ENCODE results near the gene TNNT2.

Gene TNNT2

GRCh38 chr1:201328576-201328975 lies 48.9 kb downstream of the TNNT2 start:
- Histone ChIP-seq H3K79me2 (ENCODE audit: insufficient read depth, low read depth) (no peaks in the 10 kb centered on the region), H3K4me2 (no peak overlapping the region), H3K27ac (no peak overlapping the region), H2AFZ (ENCODE audit: low read depth) (no peak overlapping the region), H3K27me3 (ENCODE audit: insufficient read depth, low read depth) (no peaks in the 10 kb centered on the region), H3K9ac (no peak overlapping the region), H3K36me3 (ENCODE audit: insufficient read depth) (no peaks in the 10 kb centered on the region), H4K20me1 (ENCODE audit: insufficient read depth) (no peaks in the 10 kb centered on the region), H3K4me3 (IDR thresholded peaks at IDR 0.05; ENCODE audit: insufficient read depth, low read depth, low read length) (no peak overlapping the region), H3K4me1 (ENCODE audit: low read depth, poor library complexity, severe bottlenecking) (no peaks in the 10 kb centered on the region)
- TF ChIP-seq CTCF (conservative IDR thresholded peaks at IDR 0.05; ENCODE audit: low read depth, low read length), result no peak

- Histone ChIP-seq H3K4me1 (ENCODE audit: low read depth, poor library complexity, severe bottlenecking) (no peaks in the 10 kb centered on the region), H3K79me2 (ENCODE audit: insufficient read depth, low read depth) (no peaks in the 10 kb centered on the region), H2AFZ (ENCODE audit: low read depth) (no peak overlapping the region), H3K27me3 (ENCODE audit: insufficient read depth, low read depth) (no peaks in the 10 kb centered on the region), H3K27ac (no peak overlapping the region), H3K9ac (no peak overlapping the region), H3K4me3 (IDR thresholded peaks at IDR 0.05; ENCODE audit: insufficient read depth, low read depth, low read length) (no peak overlapping the region), H3K4me2 (no peak overlapping the region), H4K20me1 (ENCODE audit: insufficient read depth) (no peaks in the 10 kb centered on the region), H3K36me3 (ENCODE audit: insufficient read depth) (no peaks in the 10 kb centered on the region)
- TF ChIP-seq CTCF (conservative IDR thresholded peaks at IDR 0.05; ENCODE audit: low read depth, low read length), result no peak
These were observed 49.7 kb downstream of the TNNT2 start for GRCh38 chr1:201327687-201328240.

- Histone ChIP-seq H3K79me2 (ENCODE audit: insufficient read depth, low read depth) (no peaks in the 10 kb centered on the region), H3K27me3 (ENCODE audit: insufficient read depth, low read depth) (no peaks in the 10 kb centered on the region), H3K36me3 (ENCODE audit: insufficient read depth) (no peaks in the 10 kb centered on the region), H2AFZ (ENCODE audit: low read depth) (no peak overlapping the region), H3K4me1 (ENCODE audit: low read depth, poor library complexity, severe bottlenecking) (no peaks in the 10 kb centered on the region), H4K20me1 (ENCODE audit: insufficient read depth) (no peaks in the 10 kb centered on the region), H3K4me2 (no peak overlapping the region), H3K4me3 (IDR thresholded peaks at IDR 0.05; ENCODE audit: insufficient read depth, low read depth, low read length) (no peak overlapping the region), H3K27ac (no peak overlapping the region), H3K9ac (no peak overlapping the region)
- no peak for TF ChIP-seq CTCF (conservative IDR thresholded peaks at IDR 0.05; ENCODE audit: low read depth, low read length)
These were observed 50.8 kb downstream of the TNNT2 start for GRCh38 chr1:201326710-201327109.

- no peaks in the 10 kb centered on the region for H3K36me3 ChIP-seq (ENCODE audit: insufficient read depth)
- H2AFZ ChIP-seq (ENCODE audit: low read depth), result no peak overlapping the region
- H3K79me2 ChIP-seq (ENCODE audit: insufficient read depth, low read depth), result no peaks in the 10 kb centered on the region
- no peak overlapping the region for H3K4me2 ChIP-seq
- H3K4me3 ChIP-seq (IDR thresholded peaks at IDR 0.05; ENCODE audit: insufficient read depth, low read depth, low read length), result no peak overlapping the region
- no peak overlapping the region for H3K9ac ChIP-seq
- TF ChIP-seq CTCF (conservative IDR thresholded peaks at IDR 0.05; ENCODE audit: low read depth, low read length), result no peak
- H3K27me3 ChIP-seq (ENCODE audit: insufficient read depth, low read depth), result no peaks in the 10 kb centered on the region; the same call in 1 of the 2 replicates
- H3K4me1 ChIP-seq (ENCODE audit: low read depth, poor library complexity, severe bottlenecking), result no peaks in the 10 kb centered on the region
- H4K20me1 ChIP-seq (ENCODE audit: insufficient read depth), result no peaks in the 10 kb centered on the region
- no peak overlapping the region for H3K27ac ChIP-seq
These were observed 51.8 kb downstream of the TNNT2 start for GRCh38 chr1:201325678-201326060.
